HG02678 (cell line): ENCODE data around the gene MADD.

ENCODE experiments used
- ATAC-seq: cut with Tn5 transposase; IDR thresholded peaks from one replicate; pipeline ENCODE4 v1.9.1; 2021; ENCODE audit warnings: mild to moderate bottlenecking, moderate library complexity; ENCODE audit not compliant: unreplicated experiment

Gene MADD

DNA sequence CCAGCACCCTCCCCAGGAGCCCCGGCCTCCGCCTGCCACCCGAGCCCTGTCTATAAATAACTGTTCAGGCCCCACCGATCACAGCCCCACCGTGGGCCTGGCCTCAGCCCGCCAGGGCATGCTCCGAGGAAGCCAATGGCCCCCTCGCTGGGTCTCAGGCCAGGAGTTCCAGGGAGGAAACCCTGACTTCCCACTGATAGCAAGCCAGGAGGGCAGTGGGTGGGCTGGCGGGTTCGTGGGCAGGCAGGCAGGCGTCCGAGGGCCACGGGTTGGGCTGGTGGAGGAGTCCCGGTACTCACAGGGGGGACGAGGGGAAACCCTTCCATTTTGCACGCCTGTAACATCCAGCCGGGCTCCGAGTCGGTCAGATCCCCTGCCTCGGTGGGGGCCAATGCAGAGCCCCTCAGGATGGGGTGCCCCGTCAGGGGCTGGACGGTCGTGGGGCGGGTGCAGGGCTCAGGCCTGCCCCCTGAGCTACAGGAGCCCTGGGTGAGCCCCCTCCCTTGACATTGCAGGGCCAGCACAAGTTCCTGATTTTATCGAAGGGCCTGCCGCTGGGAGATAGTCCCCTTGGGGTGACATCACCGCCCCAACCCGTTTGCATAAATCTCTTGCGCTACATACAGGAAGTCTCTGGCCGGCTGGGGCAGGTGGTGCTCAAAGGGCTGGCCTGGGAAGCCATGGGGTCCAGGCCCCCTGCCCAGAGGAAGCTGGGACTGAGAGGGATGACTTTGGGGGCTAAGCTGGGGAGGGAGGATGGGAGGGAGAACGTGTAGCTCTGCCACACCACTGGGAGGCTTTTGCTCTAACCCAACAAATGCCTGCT lies 108.3 kb downstream of the MADD start, which contains the start of gene SPI1:
Gene SPI1, minus strand, starts transcription at position 538 of the 826 bp plus-strand sequence. Its CDS starts 194 bp downstream, at position 344.
- ATAC-seq, result peak; percentile 80

DNA sequence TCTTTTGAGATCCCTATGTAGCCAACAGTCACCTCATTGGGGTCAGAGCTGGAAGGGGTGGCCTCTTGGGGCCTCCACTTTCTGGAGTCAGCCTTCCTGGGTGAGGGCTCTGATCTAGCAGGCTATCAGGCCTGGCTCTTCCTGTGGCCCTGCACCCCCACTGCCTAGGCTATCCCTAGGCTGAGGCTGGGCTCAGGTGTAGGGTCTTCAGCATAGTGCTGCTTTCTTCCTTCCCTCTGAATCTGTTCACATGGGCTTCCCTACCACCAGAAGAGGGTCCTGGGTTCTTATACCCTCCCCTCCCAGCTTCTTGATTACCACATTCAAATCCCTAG lies 108.9 kb downstream of the MADD start:
- ATAC-seq, result no peak

DNA sequence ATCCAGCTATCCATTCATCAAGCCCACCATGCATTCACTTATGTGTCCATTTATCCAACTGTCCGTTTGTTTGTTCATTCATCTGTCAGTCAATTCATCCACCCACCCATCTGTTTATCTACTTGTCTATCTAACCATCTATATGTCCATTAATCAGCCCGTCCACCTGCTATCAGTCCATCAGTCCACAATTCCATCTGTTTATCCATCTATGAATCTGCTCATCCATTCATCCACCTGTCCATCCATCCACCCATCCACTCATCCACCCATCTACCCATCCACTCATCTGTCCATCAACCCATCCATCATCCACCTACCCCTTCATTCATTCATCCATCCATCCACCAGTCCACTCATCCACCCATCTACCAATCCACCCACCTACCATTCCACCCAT lies 109.4 kb downstream of the MADD start:
- ATAC-seq, result no peak
